Motor neuron (in vitro differentiated cells): ENCODE measurements around the gene PPIL3. TPM values are rescaled to one million over a fixed set of nuclear protein-coding genes. Genes with fewer than 3 reads are reported as not detected.

Experiments
- total RNA-seq, 8 experiments: library from RNA; unstranded; fragments of 300-600 nt; gene quantifications; 2 replicates each; pipeline versions ENCODE4 v1.2.3 to v1.2.4, GENCODE V29; 2022

PPIL3 gene
- total RNA-seq, 8 experiments from 2014 or later: 40.5 to 76.7 (median 64.5) TPM

Other genes starting within 250 kb of the PPIL3 start
- gene BZW1, start 77.2 kb downstream of the PPIL3 start, total RNA-seq: 100 to 1,000 TPM; 137 to 325 (median 205) TPM
- gene CLK1, start 24.4 kb downstream of the PPIL3 start, total RNA-seq: 100 to 1,000 TPM in 5 of 8 experiments, 10 to 100 TPM in 3; 73.8 to 140 (median 109) TPM
- 10 to 100 TPM; 17.9 to 32.0 (median 24.9) TPM for gene NIF3L1, start 294 bp upstream of the PPIL3 start, total RNA-seq
- 10 to 100 TPM in 5 of 8 experiments, 1 to 10 TPM in 3; 7.7 to 36.9 (median 13.6) TPM for gene ORC2, start 74.6 kb upstream of the PPIL3 start, total RNA-seq
- gene HYCC2, start 182.6 kb upstream of the PPIL3 start, total RNA-seq: 10 to 100 TPM in 7 of 8 experiments, 1 to 10 TPM in 1; 7.2 to 20.7 (median 15.6) TPM
- gene NDUFB3, start 182.9 kb upstream of the PPIL3 start, total RNA-seq: 100 to 1,000 TPM in 4 of 8 experiments, 10 to 100 TPM in 4; 77.6 to 135 (median 101) TPM
- 100 to 1,000 TPM in 1 of 8 experiments, 10 to 100 TPM in 7; 11.4 to 107 (median 24.2) TPM for gene CFLAR, start 227.1 kb upstream of the PPIL3 start, total RNA-seq